Glomerular visceral epithelial cell (primary cell): ENCODE results near the gene BFAR.
"Not testable (repeated sequence)": the region's sequence is repeated elsewhere in the genome, so short reads cannot be mapped to it uniquely, and the experiment has no call there.

Source experiments
- DNase-seq: peaks from one replicate; pipeline ENCODE4 v3.0.0-alpha.2; 2016; ENCODE audit errors: extremely low spot score

BFAR gene

DNA sequence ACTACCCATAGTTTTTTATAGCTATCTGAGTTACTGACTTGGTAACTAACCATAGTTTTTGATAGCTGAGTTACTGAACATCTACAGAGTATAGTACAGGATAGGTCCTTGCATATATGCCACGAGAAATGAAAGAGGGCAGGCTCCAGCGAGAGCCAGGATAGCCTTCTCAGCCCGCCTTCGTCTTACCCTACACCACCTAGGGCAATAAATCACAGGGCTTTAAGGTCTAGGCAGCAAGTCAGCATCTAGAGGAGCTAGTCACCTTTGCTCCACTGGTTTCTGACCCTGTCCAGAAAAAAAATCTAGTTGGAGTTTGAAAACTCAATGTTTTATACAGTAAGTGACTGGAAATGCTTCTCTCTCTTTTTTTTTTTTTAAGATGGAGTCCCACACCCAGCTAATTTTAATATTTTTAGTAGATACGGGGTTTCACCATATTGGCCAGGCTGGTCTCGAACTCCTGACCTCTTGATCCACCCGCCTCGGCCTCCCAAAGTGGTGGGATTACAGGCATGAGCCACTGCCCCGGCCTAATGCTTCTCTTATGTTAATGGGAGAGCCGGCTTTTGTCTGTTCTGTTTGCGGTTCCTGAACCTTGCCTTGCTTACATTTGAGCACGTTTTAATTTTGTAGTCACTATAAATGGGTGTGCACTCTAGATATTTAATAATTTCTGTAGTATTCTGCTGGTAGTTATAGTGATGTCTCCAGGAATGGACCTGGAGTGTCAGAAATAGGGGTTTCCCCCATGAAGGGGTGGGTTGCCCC lies 2.8 kb downstream of the BFAR start:
- no peak for DNase-seq

- peak; percentile 21 for DNase-seq
These were observed 3.6 kb downstream of the BFAR start for GRCh38 chr16:14636179-14636950.

DNA sequence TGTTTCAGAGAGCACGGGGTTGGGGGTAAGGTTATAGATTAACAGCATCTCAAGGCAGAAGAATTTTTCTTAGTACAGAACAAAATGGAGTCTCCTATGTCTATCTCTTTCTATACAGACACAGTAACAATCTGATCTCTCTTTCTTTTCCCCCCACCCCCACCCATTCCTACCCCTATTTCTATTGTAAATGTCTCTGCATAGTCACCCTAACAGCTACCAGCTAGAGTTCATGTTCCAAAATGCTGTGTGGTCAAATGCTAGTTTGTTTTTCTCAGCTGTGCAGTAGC lies 4.1 kb downstream of the BFAR start:
- not testable (repeated sequence) for DNase-seq

DNA sequence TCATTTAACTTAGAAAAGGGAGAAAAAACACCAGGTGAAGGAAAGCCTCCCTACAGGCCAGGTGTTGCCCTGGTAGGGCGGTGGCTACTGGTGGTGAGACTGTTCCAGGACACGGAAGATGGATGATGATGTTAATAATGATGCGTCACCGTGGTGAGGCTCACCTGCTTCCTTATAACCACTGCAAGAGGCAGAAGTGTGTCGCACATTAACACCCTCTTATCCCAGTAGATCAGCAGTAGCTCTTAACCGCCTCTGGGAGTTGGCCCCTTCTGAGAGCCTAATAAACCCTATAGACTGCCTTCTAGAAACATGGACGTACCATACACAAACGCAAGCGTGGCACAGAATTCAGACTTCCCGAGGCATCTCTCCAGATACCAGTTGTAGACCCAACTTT lies 7.8 kb downstream of the BFAR start:
- no peak for DNase-seq

GRCh38 chr16:14641206-14641605 lies 8.5 kb downstream of the BFAR start:
- DNase-seq: no peak

GRCh38 chr16:14641926-14642325 lies 9.2 kb downstream of the BFAR start:
- DNase-seq: no peak

DNA sequence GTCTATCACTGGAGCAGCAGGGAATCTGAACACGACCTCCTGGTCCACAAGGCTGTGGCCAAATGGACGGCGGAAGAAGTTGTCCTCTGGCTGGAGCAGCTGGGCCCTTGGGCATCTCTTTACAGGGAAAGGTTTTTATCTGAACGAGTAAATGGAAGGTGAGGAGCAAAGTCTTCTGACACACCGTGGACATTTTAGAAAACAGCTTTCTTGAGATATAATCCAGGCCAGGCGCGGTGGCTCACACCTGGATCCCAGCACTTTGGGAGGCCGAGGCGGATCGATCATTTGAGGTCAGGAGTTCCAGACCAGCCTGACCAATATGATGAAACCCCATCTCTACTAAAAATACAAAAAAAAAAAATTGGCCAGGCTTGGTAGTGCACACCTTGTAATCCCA lies 17.1 kb downstream of the BFAR start:
- no peak for DNase-seq

GRCh38 chr16:14650629-14651028 lies 17.9 kb downstream of the BFAR start:
- DNase-seq: no peak

DNA sequence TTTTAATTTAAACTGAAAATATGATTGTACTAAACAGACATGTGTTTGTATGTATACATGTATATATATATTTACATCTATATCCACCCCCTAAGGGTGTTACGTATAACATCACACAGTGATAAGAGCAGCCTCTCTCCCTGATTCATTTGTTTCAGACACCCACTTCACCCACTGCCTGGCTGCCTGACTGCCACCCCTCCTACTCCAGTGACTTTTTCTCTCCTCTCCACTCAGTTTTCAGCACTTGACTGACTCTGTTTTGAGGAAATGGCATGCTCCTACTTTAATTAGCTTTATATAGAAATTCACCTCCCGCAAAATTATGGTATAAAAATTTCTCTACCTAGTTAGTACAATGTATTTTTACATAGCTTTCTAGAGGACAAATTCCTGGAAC lies 20.0 kb downstream of the BFAR start:
- no peak for DNase-seq

GRCh38 chr16:14658063-14658462 lies 25.3 kb downstream of the BFAR start:
- DNase-seq: no peak

DNA sequence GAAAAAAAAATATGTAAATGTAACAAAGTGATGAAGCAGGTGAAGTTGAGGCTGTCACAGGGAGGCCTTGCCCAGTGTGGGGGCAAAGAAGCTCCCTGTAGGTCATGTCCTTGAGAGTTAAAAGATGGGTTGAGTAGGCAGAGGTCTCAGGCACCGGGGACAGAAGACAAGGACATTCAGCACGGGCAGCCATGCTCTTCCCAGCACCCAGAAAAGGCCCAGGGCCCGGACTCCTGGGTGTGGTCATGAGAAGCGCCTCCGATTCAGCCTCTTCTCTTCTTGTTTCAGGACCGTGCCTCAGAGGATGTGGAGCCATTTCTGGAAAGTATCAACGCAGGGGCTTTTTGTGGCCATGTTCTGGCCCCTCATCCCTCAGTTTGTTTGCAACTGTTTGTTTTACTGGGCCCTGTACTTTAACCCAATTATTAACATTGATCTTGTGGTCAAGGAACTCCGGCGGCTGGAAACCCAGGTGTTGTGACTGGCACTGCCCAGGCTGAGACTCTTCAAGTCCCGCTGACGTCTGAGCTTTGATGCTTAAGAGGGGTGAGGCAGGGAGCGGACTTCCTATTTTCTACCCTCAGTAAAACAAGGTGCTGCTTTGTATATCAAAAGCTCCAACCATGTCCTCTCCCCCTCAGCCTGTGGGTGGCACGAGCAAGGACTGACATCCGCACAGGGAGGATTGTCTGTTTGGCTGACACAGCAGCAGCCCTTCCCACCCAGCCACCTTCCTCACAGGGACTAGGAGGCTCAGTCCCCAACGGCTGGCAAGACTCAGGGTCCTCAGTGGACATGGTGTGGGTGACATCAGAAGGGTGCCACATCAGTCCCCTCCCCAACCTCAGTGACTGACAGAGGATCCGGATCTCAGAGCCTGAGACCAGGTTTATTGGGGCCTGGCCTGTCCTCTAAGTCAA lies 34.9 kb downstream of the BFAR start:
- no peak for DNase-seq

GRCh38 chr16:14668556-14669223 lies 35.9 kb downstream of the BFAR start:
- DNase-seq: no peak

- DNase-seq: no peak
These were observed 37.0 kb downstream of the BFAR start for GRCh38 chr16:14669776-14670175.

- peak; percentile 9 for DNase-seq
These were observed 39.7 kb downstream of the BFAR start for GRCh38 chr16:14672403-14672971.

GRCh38 chr16:14676633-14677032 lies 43.9 kb downstream of the BFAR start:
- no peak for DNase-seq

GRCh38 chr16:14677627-14678026 lies 44.9 kb downstream of the BFAR start:
- no peak for DNase-seq

DNA sequence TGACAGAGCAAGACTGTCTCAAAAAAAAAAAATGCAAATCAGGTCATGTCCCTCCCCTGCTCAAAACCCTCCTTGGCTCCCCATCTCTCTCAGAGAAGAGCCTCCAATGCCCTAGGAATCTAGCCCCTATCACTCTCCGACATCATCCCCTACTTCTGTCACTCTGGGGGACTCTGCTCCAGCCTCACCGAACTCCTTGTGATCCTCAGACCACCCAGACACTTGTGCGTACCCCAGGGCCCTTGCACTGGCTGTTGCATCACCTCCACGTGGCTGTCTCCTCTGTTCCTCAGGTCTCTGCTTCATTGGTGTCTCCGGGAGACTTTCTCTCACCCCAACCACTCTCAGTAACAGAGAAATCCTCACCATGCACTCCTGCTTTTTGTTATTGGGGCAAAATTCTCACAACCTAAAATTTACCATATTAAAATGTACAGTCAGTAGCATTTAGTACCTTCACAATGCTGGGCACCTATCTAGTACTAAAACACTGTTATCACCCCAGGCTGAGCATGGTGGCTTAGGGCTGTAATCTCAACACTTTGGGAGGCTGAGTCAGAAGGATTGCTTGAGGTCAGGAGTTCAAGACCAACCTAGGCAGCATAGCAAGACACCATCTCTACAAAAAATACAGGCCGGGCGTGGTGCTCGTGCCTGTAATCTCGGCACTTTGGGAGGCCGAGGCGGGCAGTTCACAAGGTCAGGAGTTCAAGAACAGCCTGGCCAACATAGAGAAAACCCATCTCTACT lies 46.2 kb downstream of the BFAR start:
- DNase-seq: no peak

DNA sequence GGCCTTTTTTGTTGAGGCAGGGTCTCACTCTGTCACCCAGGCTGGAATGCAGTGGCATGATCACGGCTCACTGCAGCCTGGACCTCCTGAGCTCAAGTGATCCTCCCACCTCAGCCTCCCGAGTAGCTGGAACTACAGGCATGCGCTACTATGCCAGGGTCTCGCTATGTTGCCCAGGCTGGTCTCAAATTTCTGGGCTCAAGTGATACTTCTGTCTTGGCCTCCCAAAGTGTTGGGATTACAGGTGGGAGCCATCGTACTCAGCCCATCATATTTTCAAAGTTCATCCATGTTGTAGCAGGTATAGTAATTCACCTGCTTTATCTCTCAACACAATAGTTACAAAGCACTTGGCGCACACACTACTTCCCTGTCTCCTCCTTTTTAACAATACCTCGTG lies 47.6 kb downstream of the BFAR start:
- not testable (repeated sequence) for DNase-seq

DNA sequence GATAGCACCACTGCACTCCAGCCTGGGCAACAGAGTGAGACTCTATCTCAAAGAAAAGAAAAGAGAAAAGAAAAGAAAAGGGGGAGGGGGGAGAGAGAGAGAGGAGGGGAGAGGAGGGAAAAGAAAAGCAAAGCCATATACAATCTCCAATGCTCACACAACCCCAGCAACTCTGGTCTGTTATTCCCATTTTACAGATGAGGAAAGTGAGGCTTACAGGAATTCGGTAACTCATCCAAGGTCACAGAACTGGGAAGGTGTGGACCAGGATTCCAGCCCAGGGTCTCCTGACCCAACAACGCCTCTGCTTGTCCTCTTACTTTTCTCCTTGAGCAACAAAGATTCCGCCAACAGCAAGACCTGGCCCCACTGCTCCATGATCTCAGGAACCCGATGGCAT lies 48.4 kb downstream of the BFAR start:
- DNase-seq: no peak

- no peak for DNase-seq
These were observed 49.4 kb downstream of the BFAR start for GRCh38 chr16:14682121-14682520.
